ENCODE data around the gene FARS2. TPM values are rescaled to one million over a fixed set of nuclear protein-coding genes. Genes with fewer than 3 reads are reported as not detected.

The FARS2 gene
- total RNA-seq, 2 donors from 2014 or later, result 16.2 to 18.3 TPM

GRCh38 chr6:5747379-5747778, 486.1 kb downstream of the FARS2 start:
- Mint-ChIP-seq H3K27ac (no peak overlapping the region), H3K4me1 (peaks cover 13% of the 10 kb centered on the region), H3K27me3 (ENCODE audit: insufficient read depth) (no peaks in the 10 kb centered on the region), H3K9me3 (peaks cover under 1% of the 10 kb centered on the region), H3K36me3 (ENCODE audit: low read depth) (no peaks in the 10 kb centered on the region), H3K4me3 (no peak overlapping the region)
- H3K4me1 ChIP-seq (ENCODE audit: control insufficient read depth, insufficient read depth, low read length), result peaks cover 10% of the 10 kb centered on the region
- no peak for DNase-seq
- 95 to 100% methylated on average over 1 to 2 of the region's 2 CpGs for WGBS, 2 experiments (ENCODE audit: insufficient coverage in 1 of 2, insufficient read length in 1 of 2)
- TF ChIP-seq CTCF (conservative IDR thresholded peaks at IDR 0.05), result no peak
- H3K4me3 ChIP-seq (ENCODE audit: low read length), result no peak overlapping the region
- H3K27ac ChIP-seq (ENCODE audit: low read depth, low read length), result no peak overlapping the region
- no peaks in the 10 kb centered on the region for H3K9me3 ChIP-seq (ENCODE audit: control insufficient read depth, low read length)
- H3K9ac ChIP-seq (ENCODE audit: extremely low read depth, low read length, poor library complexity, severe bottlenecking), result no peak overlapping the region
- H3K27me3 ChIP-seq (ENCODE audit: control insufficient read depth, insufficient read depth, low read length, poor library complexity, severe bottlenecking), result no peaks in the 10 kb centered on the region
- H3K36me3 ChIP-seq (ENCODE audit: control insufficient read depth, insufficient read depth, low read length), result no peaks in the 10 kb centered on the region

- no peak for DNase-seq
- 90 to 96% methylated on average over 4 to 6 of the region's 6 CpGs for WGBS, 2 experiments (ENCODE audit: insufficient coverage in 1 of 2, insufficient read length in 1 of 2)
- no peaks in the 10 kb centered on the region for H3K27me3 ChIP-seq (ENCODE audit: control insufficient read depth, insufficient read depth, low read length, poor library complexity, severe bottlenecking)
- peaks cover 17% of the 10 kb centered on the region for H3K9me3 Mint-ChIP-seq
- H3K27me3 Mint-ChIP-seq (ENCODE audit: insufficient read depth), result no peaks in the 10 kb centered on the region
- no peak overlapping the region for H3K4me3 ChIP-seq (ENCODE audit: low read length)
- H3K36me3 ChIP-seq (ENCODE audit: control insufficient read depth, insufficient read depth, low read length), result no peaks in the 10 kb centered on the region
- H3K36me3 Mint-ChIP-seq (ENCODE audit: low read depth), result peaks cover 10% of the 10 kb centered on the region
- no peak for TF ChIP-seq CTCF (conservative IDR thresholded peaks at IDR 0.05)
- H3K9me3 ChIP-seq (ENCODE audit: control insufficient read depth, low read length), result peaks cover 15% of the 10 kb centered on the region
- peaks cover 16% of the 10 kb centered on the region for H3K4me1 Mint-ChIP-seq
- H3K4me3 Mint-ChIP-seq, result no peak overlapping the region
- no peak overlapping the region for H3K9ac ChIP-seq (ENCODE audit: extremely low read depth, low read length, poor library complexity, severe bottlenecking)
- no peak overlapping the region for H3K27ac ChIP-seq (ENCODE audit: low read depth, low read length)
- H3K4me1 ChIP-seq (ENCODE audit: control insufficient read depth, insufficient read depth, low read length), result peaks cover 10% of the 10 kb centered on the region
- H3K27ac Mint-ChIP-seq, result no peak overlapping the region
These were observed 487.8 kb downstream of the FARS2 start for GRCh38 chr6:5749016-5749650.

DNA sequence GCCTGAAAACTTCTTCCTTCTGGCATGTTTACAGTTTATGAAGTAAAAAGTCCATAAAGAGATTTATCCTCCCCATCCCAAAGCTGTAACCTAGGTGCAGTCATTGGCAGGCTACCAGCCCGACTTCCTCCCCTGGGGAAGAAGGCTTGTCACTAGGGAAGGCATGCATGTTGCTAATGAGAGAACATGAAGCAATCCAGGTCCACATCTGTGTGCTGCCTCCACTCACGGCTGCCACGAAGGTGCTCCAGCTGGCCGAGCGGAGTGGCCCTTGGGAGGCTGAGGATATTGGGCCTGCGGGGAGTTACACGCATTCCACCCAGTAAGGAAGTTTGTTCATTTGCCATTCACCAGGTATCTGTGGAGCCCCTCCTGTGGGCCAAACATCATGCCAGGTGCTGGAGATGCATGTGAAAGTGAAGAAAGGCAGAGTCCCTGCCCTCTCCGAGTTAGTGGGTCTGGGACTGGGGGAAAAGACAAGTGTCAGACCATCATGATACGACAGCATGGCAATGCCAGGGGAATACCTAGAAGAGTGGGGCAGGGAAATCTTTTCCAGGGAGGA, 488.4 kb downstream of the FARS2 start:
- H3K36me3 ChIP-seq (ENCODE audit: control insufficient read depth, insufficient read depth, low read length), result no peaks in the 10 kb centered on the region
- 94 to 100% methylated on average over 7 to 9 of the region's 9 CpGs for WGBS, 2 experiments (ENCODE audit: insufficient coverage in 1 of 2, insufficient read length in 1 of 2)
- Mint-ChIP-seq H3K9me3 (peaks cover 23% of the 10 kb centered on the region), H3K27ac (no peak overlapping the region), H3K36me3 (ENCODE audit: low read depth) (peaks cover 14% of the 10 kb centered on the region), H3K4me1 (peaks cover 16% of the 10 kb centered on the region), H3K4me3 (no peak overlapping the region), H3K27me3 (ENCODE audit: insufficient read depth) (no peaks in the 10 kb centered on the region)
- no peak for DNase-seq
- peaks cover 10% of the 10 kb centered on the region for H3K4me1 ChIP-seq (ENCODE audit: control insufficient read depth, insufficient read depth, low read length)
- TF ChIP-seq CTCF (conservative IDR thresholded peaks at IDR 0.05), result no peak
- H3K9ac ChIP-seq (ENCODE audit: extremely low read depth, low read length, poor library complexity, severe bottlenecking), result no peak overlapping the region
- H3K9me3 ChIP-seq (ENCODE audit: control insufficient read depth, low read length), result peaks cover 21% of the 10 kb centered on the region
- no peaks in the 10 kb centered on the region for H3K27me3 ChIP-seq (ENCODE audit: control insufficient read depth, insufficient read depth, low read length, poor library complexity, severe bottlenecking)
- H3K4me3 ChIP-seq (ENCODE audit: low read length), result no peak overlapping the region
- no peak overlapping the region for H3K27ac ChIP-seq (ENCODE audit: low read depth, low read length)
